Measurements from ENCODE around the gene RCSD1.

The RCSD1 gene

DNA sequence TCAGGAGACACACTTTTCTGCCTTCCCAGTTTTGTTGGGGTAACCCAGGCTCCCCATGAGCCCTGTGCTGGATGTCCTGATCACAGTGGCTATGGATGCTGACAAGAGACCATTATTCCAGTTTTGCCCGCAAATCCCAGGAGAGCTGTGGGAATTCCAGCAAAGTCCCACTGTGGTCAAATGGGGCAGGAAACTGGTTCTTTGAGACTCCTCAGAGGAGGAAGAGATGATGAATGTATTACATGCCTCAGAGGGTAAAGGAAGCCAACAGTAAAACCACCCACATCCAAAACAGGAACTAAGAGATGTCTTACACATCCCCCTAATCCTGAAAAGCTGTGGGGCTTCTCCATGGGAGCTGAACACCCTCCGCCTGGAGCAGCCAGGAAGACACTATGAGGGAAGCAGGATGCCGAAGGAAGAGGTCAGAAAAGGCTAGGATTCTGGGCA lies 78.9 kb downstream of the RCSD1 start:
- Histone ChIP-seq H3K4me1 (ENCODE audit: insufficient read depth, low read length, severe bottlenecking) (peaks cover 22% of the 10 kb centered on the region), H3K4me2 (ENCODE audit: low read length) (no peak overlapping the region)
- TF ChIP-seq, protein P1, sequence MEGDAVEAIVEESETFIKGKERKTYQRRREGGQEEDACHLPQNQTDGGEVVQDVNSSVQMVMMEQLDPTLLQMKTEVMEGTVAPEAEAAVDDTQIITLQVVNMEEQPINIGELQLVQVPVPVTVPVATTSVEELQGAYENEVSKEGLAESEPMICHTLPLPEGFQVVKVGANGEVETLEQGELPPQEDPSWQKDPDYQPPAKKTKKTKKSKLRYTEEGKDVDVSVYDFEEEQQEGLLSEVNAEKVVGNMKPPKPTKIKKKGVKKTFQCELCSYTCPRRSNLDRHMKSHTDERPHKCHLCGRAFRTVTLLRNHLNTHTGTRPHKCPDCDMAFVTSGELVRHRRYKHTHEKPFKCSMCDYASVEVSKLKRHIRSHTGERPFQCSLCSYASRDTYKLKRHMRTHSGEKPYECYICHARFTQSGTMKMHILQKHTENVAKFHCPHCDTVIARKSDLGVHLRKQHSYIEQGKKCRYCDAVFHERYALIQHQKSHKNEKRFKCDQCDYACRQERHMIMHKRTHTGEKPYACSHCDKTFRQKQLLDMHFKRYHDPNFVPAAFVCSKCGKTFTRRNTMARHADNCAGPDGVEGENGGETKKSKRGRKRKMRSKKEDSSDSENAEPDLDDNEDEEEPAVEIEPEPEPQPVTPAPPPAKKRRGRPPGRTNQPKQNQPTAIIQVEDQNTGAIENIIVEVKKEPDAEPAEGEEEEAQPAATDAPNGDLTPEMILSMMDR (IDR thresholded peaks at IDR 0.05; ENCODE audit: low read length): no peak
- no peak for TF ChIP-seq EZH2 (IDR thresholded peaks at IDR 0.05; ENCODE audit: borderline replicate concordance, low read length)

DNA sequence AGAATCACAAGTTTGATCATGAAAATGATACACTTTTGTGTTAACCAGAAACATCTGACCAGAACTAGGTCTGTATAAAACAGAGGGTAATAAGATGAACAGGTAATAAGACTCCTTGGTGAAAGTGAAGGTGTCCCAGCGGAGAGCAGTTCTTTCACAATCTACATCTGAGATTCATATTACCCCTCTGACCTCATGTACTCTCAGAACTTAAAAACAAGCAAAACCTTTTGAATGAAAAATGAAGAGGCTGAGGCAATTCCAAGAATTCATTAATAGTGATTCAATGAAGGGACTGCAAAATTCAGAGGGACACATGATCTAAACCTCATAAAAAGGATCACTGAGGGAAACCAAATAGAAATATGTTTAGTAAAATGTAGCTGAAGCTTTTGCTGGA lies 80.8 kb downstream of the RCSD1 start:
- peaks cover 13% of the 10 kb centered on the region for H3K36me3 ChIP-seq (ENCODE audit: insufficient read depth, low read length)
- no peaks in the 10 kb centered on the region for H3K9me3 ChIP-seq (ENCODE audit: low read length)
- H4K20me1 ChIP-seq (ENCODE audit: insufficient read depth, low read length): no peaks in the 10 kb centered on the region
- no peak overlapping the region for H3K27ac ChIP-seq (ENCODE audit: low read depth, low read length, poor library complexity, severe bottlenecking)
- TF ChIP-seq EZH2 (IDR thresholded peaks at IDR 0.05; ENCODE audit: borderline replicate concordance, low read length): no peak
- TF ChIP-seq, protein P1 (IDR thresholded peaks at IDR 0.05; ENCODE audit: low read length): no peak
- no peak overlapping the region for H2AFZ ChIP-seq (ENCODE audit: low read length)
- H3K27me3 ChIP-seq (ENCODE audit: insufficient read depth, low read length): no peaks in the 10 kb centered on the region
- H3K4me1 ChIP-seq (ENCODE audit: insufficient read depth, low read length, severe bottlenecking): peaks cover 22% of the 10 kb centered on the region
- H3K9me2 ChIP-seq (ENCODE audit: low read depth, low read length): no peaks in the 10 kb centered on the region
- H3F3A ChIP-seq (ENCODE audit: insufficient read depth, low read length): 0 out of 2 replicates have a peak, but pooled peaks cover 3% of the 10 kb centered on the region
- H3K4me2 ChIP-seq (ENCODE audit: low read length): no peak overlapping the region
- H3K79me2 ChIP-seq (ENCODE audit: insufficient read depth, low read length): no peaks in the 10 kb centered on the region
- H3K9ac ChIP-seq (ENCODE audit: low read length): no peak overlapping the region
- no peak overlapping the region for H3K4me3 ChIP-seq (ENCODE audit: low read depth, low read length, poor library complexity, severe bottlenecking)

More for the DNA sequence above, 78.9 kb downstream of the RCSD1 start:
- Histone ChIP-seq H3K27me3 (ENCODE audit: insufficient read depth, low read length) (no peaks in the 10 kb centered on the region), H3K9ac (ENCODE audit: low read length) (no peak overlapping the region), H4K20me1 (ENCODE audit: insufficient read depth, low read length) (no peaks in the 10 kb centered on the region), H3K79me2 (ENCODE audit: insufficient read depth, low read length) (no peaks in the 10 kb centered on the region), H2AFZ (ENCODE audit: low read length) (no peak overlapping the region), H3K9me3 (ENCODE audit: low read length) (no peaks in the 10 kb centered on the region), H3F3A (ENCODE audit: insufficient read depth, low read length) (no peaks in the 10 kb centered on the region), H3K36me3 (ENCODE audit: insufficient read depth, low read length) (peaks cover 32% of the 10 kb centered on the region), H3K4me3 (ENCODE audit: low read depth, low read length, poor library complexity, severe bottlenecking) (no peak overlapping the region), H3K27ac (ENCODE audit: low read depth, low read length, poor library complexity, severe bottlenecking) (no peak overlapping the region), H3K9me2 (ENCODE audit: low read depth, low read length) (no peaks in the 10 kb centered on the region)

DNA sequence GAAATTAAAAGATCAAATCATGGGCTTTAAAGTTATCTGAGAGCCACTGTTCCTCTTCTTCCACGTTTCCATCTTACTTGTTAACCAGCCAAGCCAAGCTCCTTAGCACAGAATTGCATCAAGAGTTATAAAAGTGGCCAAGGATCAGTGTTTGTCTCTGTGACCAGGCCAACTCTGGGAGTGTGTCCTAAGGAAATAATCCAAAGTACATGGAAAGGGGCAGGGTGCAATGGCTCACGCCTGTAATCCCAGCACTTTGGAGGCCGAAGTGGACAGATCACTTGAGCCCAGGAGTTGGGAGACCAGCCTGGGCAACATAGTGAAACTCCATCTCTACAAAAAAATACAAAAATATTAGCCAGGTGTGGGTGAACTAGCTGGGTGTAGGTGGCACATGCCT lies 81.8 kb downstream of the RCSD1 start:
- no peaks in the 10 kb centered on the region for H3K9me2 ChIP-seq (ENCODE audit: low read depth, low read length)
- peaks cover 24% of the 10 kb centered on the region for H3K4me1 ChIP-seq (ENCODE audit: insufficient read depth, low read length, severe bottlenecking)
- H4K20me1 ChIP-seq (ENCODE audit: insufficient read depth, low read length): no peaks in the 10 kb centered on the region
- no peak overlapping the region for H3K9ac ChIP-seq (ENCODE audit: low read length)
- H2AFZ ChIP-seq (ENCODE audit: low read length): no peak overlapping the region
- H3K4me3 ChIP-seq (ENCODE audit: low read depth, low read length, poor library complexity, severe bottlenecking): no peak overlapping the region
- H3K27me3 ChIP-seq (ENCODE audit: insufficient read depth, low read length): no peaks in the 10 kb centered on the region
- no peaks in the 10 kb centered on the region for H3K79me2 ChIP-seq (ENCODE audit: insufficient read depth, low read length)
- H3K9me3 ChIP-seq (ENCODE audit: low read length): no peaks in the 10 kb centered on the region
- no peak for TF ChIP-seq EZH2 (IDR thresholded peaks at IDR 0.05; ENCODE audit: borderline replicate concordance, low read length)
- TF ChIP-seq, protein P1 (IDR thresholded peaks at IDR 0.05; ENCODE audit: low read length): no peak
- H3K27ac ChIP-seq (ENCODE audit: low read depth, low read length, poor library complexity, severe bottlenecking): no peak overlapping the region
- peaks cover 4% of the 10 kb centered on the region for H3K36me3 ChIP-seq (ENCODE audit: insufficient read depth, low read length)
- 0 out of 2 replicates have a peak, but pooled peaks cover 3% of the 10 kb centered on the region for H3F3A ChIP-seq (ENCODE audit: insufficient read depth, low read length)
- H3K4me2 ChIP-seq (ENCODE audit: low read length): no peak overlapping the region

Data from OCI-LY1 (cell line).